Inflammatory macrophage treated with lipopolysaccharide for 4 hours (primary cell): Measurements from ENCODE around the gene SLC44A5.

Experiments used
- DNase-seq: peaks from one replicate; pipeline ENCODE4 v3.0.0-alpha.2; 2020

The SLC44A5 gene

DNA sequence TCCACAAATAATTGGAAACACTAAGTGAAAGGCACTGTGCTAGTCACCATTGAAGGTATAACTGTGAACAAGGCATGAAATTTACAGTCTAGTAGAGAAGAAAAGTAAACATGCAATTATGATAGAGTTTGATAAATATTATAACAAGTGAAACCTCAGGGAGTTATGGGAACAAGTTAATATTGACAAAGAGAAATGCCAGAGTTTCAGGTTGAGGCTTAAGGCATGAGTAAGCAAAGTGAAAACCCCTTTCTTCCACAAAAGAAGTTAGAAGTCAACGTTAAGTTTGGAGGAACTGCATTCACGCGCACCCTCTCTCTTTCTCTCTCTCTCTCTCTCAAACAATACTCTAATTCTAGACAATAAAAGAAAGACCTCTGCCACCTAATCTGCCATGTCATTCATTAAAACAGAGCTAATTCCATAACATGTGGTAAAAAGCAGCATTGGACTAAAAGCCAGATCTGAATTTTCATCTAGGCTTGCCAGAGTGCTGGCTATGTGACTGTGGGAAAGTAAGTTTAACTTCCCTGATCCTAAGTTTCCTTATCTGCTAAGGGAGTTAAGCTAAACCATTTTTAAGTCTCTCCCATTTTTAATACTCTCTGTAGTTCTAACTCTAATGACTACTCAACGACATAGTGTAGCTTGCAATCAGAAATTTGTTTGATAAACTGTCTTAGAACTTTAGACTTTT is 22.0 kb downstream of the SLC44A5 start:
- DNase-seq = no peak

- DNase-seq = no peak
Measured at GRCh38 chr1:75587692-75588091, 23.2 kb downstream of the SLC44A5 start.

DNA sequence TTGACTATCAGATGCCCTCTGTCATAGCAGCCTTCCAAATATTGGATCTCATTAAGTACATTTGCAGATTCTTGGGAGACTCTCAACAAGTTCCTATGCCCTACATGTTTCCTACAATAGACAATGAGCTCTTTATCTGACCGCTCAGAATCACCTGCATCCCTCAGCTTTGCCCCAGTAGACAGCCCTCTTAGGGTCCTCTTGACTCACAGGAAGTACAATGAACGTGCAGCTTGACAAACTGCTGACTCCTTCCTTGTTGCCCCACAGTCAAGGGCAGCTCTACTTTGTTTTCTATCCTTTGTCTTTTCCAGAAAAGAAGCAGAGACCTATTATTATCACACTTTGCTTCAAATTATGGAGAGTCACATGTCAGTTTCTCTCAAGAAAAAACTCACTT is 27.6 kb downstream of the SLC44A5 start:
- DNase-seq = no peak

DNA sequence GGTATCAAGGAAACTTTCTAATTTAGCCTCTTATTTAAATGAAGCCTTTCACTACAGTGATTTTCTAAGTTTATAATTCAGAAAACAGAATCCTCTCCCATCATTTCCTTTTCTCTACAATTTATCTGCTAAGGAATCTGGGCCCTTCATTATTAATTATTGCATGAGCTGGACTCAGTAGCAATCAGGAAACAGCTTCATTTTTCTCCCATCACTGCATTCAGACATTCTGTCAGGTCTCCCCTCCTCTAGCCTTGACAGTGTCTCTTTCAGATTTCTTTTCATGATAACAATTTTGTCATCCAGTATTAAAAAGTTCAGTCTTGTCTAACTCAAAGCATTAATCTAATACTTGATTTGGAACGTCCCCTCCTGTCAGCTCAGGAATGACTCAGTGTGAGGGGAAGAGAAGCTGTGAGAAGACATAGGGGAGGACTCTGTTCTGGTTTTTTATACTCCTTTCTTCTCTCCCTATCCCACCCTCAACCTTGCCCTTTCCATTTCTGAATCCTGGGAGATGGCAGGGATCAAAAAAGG is 28.1 kb downstream of the SLC44A5 start:
- DNase-seq = no peak

GRCh38 chr1:75579046-75579445 is 31.9 kb downstream of the SLC44A5 start:
- no peak for DNase-seq

GRCh38 chr1:75575837-75576236 is 35.1 kb downstream of the SLC44A5 start:
- no peak for DNase-seq

- DNase-seq = no peak
Measured at GRCh38 chr1:75567191-75567590, 43.7 kb downstream of the SLC44A5 start.

DNA sequence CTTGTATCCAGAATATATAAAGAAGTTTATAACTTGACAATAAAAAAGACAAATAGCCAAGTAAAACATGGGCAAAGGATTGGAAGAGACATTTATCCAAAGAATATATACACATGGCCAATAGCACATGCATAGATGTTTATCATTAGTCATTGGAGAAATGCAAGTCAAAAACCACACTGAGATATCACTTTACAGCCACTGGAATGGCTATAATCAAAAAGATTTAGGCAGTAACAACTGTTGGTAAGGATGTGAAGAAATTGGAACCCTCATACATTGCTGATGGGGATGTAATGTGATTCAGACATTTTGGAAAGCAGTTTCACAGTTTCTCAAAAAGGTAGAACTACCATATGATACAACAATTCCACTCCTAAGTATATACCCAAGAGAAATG is 51.1 kb downstream of the SLC44A5 start:
- DNase-seq = no peak

DNA sequence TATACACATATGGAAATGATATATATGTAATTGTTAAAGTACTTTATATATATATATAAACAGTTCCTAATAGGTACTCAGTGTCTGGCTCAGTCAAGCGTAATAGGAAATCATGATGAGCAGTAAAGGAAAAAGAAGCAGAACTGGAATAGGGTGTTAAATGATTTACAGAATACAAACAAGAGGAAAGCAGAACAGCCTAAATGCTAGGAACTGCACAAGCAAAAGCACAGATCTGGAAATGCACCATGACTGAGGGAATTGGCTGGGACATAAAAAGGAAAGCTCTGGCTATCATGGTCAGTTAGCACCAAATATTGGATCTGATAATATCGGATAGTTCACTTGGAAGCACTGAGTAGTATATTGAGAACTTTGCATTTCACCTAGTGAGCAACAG is 51.8 kb downstream of the SLC44A5 start:
- no peak for DNase-seq

- DNase-seq = no peak
Measured at GRCh38 chr1:75554870-75555269, 56.0 kb downstream of the SLC44A5 start.

DNA sequence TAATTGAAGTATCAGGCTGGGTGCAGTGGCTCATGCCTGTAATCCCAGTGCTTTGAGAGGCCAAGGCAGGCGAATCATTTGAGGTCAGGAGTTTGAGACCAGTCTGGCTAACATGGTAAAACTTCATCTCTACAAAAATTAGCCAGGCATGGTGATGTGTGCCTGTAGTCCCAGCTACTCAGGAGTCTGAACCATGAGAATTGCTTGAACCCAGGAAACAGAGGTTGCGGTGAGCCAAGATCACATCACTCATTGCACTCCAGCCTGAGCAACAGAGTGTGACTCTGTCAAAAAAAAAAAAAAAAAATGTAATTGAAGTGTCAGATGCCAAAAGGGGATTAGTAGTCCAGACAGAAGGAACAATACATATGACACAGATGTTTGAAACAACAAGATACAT is 56.7 kb downstream of the SLC44A5 start:
- no peak for DNase-seq

GRCh38 chr1:75550559-75550958 is 60.4 kb downstream of the SLC44A5 start:
- no peak for DNase-seq

GRCh38 chr1:75548721-75549480 is 62.0 kb downstream of the SLC44A5 start:
- no peak for DNase-seq

- no peak for DNase-seq
Measured at GRCh38 chr1:75543705-75544104, 67.2 kb downstream of the SLC44A5 start.

GRCh38 chr1:75542818-75543570 is 67.9 kb downstream of the SLC44A5 start:
- no peak for DNase-seq

GRCh38 chr1:75539230-75540116 is 71.4 kb downstream of the SLC44A5 start:
- no peak for DNase-seq

GRCh38 chr1:75533085-75533484 is 77.8 kb downstream of the SLC44A5 start:
- DNase-seq = no peak

- DNase-seq = no peak
Measured at GRCh38 chr1:75531570-75531969, 79.3 kb downstream of the SLC44A5 start.

- DNase-seq = no peak
Measured at GRCh38 chr1:75529488-75529887, 81.4 kb downstream of the SLC44A5 start.

- DNase-seq = no peak
Measured at GRCh38 chr1:75528001-75528400, 82.9 kb downstream of the SLC44A5 start.

- DNase-seq = no peak
Measured at GRCh38 chr1:75522389-75522788, 88.5 kb downstream of the SLC44A5 start.

DNA sequence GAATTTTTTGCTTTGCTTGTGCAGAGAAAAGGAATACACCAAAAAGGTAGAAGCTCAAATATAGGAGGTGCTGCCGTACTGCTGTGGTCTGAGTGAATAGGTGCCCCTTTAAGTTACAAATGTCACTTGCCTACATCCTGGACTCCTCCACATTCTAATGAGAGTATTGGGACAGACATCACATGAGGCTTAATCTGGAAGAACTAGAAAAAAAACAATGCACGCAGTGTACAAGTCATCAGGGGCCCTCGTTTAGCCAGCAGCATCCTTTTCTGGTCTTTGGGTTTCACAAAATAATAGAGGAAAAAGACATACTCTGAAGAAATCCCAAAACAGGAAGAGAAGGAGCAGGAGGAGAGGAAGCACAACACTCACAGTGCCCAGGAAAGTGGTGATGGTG is 89.3 kb downstream of the SLC44A5 start:
- DNase-seq = no peak
